ENCODE results near the gene GIMAP7.
"Not testable (repeated sequence)": the region's sequence is repeated elsewhere in the genome, so short reads cannot be mapped to it uniquely, and the experiment has no call there.

Gene GIMAP7

GRCh38 chr7:150514748-150515222, at the start of gene GIMAP7:
GIMAP7 (plus strand) TSS chr7:150514872; CDS start chr7:150519975, 5,103 bp downstream.
- peak; percentile 59 for DNase-seq

DNA sequence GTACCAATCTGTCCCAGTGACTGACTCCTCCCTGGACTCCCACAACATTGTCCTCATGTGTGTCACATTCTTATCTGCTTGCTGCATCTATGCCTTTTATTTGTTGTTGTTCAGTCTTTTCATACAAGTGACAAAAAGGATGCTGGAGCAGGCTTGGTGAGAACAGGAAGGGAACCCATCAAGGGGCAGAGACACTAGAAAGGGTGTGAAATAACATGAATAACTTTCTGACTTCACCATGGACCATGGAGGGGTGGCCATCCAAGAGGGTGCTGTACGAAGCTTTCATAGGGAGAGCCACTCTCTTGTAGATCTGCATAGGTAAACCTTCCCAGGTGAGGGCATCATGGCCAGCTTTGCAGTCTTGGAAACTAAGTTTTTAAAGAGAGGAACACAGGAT, 49.7 kb upstream of the GIMAP7 start:
- DNase-seq: no peak

GRCh38 chr7:150465414-150465813, 49.3 kb upstream of the GIMAP7 start:
- DNase-seq: no peak

GRCh38 chr7:150466477-150466876, 48.2 kb upstream of the GIMAP7 start:
- DNase-seq: no peak

GRCh38 chr7:150468241-150468640, 46.4 kb upstream of the GIMAP7 start:
- DNase-seq: no peak

DNA sequence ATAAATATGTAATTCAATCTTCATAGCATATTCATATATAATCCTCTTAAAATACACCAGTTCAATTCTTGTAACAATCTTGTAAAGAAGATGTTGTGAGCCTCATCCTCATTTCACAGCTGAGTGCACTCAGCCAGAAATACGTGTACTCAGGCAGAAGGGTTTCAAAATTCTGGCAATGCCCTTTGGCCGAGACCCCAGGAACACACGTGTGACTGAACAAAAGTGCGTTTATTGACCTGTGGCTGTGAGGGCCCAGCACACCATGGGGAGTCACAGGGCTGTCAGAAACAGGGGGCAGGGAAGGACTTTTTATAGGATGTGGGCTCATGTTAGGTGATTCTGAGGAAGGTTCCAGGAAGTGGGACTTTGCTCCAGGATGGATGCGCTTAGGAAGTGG, 42.8 kb upstream of the GIMAP7 start:
- no peak for DNase-seq

- DNase-seq: no peak
These were observed 40.8 kb upstream of the GIMAP7 start for GRCh38 chr7:150473902-150474301.

DNA sequence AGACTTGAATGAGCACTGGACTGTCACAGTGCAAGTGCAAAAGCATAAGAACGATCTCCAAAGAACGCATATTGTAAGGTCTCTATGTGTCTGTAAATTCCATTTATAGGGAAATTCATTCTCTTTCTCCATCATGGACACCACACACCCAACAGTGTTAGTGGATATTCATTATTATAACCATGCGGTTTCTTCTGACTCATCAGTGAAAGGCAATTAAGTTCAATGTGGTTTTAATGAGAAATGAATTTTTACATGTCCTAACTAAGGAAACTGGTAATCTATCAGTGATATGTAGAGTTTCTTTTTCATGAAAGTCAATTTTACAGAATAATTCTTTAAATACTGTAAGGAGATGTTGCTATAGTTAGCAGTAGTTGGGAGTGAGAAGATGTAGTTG, 38.4 kb upstream of the GIMAP7 start:
- no peak for DNase-seq

GRCh38 chr7:150476819-150477631, 37.6 kb upstream of the GIMAP7 start:
- peak; percentile 37 for DNase-seq

DNA sequence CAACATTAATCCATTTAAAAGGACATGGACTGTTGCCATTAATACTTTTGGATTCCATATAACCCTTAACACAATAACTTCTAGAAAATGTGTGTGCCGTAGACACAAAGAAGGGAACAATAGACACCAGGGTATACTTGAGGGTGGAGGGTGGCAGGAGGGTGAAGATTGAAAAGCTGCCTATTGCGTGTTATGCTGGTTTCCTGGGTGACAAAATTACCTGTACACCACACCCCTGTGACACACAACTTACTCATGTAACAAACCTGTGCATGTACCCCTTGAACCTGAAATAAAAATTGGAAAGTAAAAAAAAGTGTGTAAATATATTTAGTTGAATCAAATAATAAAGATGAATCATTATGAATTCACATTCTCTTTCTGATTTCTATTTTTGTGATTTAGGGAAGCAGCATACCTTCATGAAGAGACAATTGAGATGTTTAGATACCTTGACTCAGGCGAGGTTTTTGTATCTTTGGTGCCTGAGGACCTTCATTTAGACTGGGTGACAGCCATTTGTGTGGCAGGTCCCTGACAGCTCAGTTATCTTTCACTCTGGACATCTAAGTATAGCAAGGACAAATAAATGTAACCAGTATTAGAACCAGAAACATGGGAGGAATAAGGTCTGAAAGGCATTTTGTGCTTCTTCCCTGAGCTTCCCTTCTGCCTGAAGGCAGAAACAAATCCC, 35.5 kb upstream of the GIMAP7 start:
- no peak for DNase-seq

DNA sequence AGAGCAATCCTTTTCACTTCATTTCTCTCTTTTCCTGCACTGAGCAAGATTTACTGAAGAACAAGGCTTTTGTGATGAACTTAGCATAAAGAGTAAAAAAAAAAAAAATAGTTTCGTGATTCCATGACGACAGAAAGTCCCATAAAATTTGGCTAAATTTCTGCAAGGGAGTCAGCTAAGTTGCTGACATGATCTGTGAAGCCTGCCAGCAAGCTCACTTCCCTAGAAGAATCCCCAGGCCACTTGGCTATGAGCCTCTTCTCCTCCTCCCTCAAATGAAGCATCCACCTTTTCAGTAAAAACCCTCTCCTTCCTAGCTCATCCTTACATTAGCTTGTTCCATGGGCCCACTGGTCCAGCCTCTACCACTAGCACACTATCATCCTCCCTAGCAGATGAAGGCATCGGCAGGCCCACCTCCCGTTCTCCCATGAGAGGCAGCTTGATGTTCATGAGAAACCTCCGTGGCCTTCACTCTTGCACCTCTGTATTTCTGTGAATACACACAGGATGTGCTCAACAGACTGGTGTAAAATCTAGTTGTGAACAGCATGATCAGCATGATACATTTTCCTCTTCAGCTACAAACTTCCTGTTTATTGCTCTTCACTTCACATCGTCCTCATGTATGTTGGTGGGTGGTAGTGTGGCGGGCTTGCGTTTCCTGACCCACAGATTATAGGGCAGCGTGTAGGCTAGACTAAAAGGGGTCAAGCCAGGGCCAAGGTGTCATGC, 33.3 kb upstream of the GIMAP7 start:
- DNase-seq: peak; percentile 36

GRCh38 chr7:150481922-150482321, 32.8 kb upstream of the GIMAP7 start:
- DNase-seq: no peak

- not testable (repeated sequence) for DNase-seq
These were observed 31.2 kb upstream of the GIMAP7 start for GRCh38 chr7:150483514-150483913.

GRCh38 chr7:150484071-150484470, 30.6 kb upstream of the GIMAP7 start:
- not testable (repeated sequence) for DNase-seq

- no peak for DNase-seq
These were observed 27.0 kb upstream of the GIMAP7 start for GRCh38 chr7:150487625-150488024.

DNA sequence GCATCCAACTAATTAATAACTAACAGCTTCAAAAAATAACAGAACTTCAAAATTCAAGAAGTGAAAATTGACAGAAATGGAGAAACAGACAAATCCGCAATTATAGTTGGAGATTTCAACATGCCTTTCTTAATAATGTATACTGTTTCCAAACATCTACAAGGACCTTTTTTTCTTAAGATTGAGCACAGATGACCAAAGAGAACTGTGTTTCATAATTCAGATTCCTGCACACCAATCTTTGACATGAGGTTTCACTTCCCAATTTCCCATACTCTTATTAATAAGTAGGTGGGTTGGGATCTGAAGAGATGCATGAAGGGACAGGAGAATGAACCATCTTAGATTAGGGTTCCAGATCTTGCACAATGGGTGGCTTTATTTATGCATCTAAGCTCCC, 24.9 kb upstream of the GIMAP7 start:
- no peak for DNase-seq

DNA sequence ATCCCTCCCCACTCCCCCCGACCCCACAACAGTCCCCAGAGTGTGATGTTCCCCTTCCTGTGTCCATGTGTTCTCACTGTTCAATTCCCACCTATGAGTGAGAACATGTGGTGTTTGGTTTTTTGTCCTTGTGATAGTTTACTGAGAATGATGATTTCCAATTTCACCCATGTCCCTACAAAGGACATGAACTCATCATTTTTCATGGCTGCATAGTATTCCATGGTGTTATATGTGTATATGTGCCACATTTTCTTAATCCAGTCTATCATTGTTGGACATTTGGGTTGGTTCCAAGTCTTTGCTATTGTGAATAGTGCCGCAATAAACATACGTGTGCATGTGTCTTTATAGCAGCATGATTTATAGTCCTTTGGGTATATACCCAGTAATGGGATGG, 21.2 kb upstream of the GIMAP7 start:
- DNase-seq: not testable (repeated sequence)

GRCh38 chr7:150502519-150502918, 12.2 kb upstream of the GIMAP7 start:
- DNase-seq: peak; percentile 30

- DNase-seq: no peak
These were observed 11.5 kb upstream of the GIMAP7 start for GRCh38 chr7:150503155-150503554.

DNA sequence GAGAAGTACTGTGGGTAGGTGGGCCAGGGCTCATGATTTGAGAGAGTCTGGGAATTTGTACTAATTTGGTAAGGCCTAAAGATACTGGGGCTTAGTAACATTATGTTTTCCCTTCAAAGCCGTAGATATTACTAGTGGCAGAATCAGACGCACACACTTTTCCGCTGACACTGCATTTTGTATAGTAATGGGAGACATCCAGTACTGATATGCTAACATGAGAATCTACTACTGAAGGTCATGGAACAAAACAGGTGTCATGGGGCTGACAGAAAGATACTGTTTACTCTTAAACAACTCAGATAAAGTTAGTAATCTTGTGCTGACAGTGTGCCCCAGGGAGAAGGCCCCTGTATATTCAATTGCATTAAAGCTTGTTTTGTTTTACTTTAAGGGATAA, 11.1 kb upstream of the GIMAP7 start:
- DNase-seq: peak; percentile 37

- DNase-seq: no peak
These were observed 6.6 kb upstream of the GIMAP7 start for GRCh38 chr7:150507947-150508602.

DNA sequence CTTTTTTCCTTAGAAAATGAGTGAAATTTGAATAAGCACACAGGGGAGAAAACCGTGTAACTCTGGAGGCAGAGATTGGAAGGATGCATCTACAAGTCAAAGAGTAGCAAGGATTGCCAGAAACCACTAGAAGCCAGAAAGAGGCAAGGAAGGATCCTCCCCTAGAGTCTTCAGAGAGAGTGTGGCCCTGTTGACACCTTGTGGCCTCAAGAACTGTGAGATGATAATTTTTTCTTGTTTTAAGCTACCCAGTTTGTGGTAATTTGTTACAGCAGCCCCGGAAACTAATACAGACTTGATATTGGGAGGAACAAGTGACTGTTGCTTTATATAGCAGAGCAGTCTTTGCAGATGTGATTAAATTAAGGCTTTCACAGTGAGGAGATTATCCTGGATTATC, 3.6 kb upstream of the GIMAP7 start:
- DNase-seq: no peak

- no peak for DNase-seq
These were observed 914 bp upstream of the GIMAP7 start for GRCh38 chr7:150513758-150514157.

All from activated naive CD4-positive, alpha-beta T cell treated with Interleukin-2 at 50 U/mL for 16 hours (primary cell).